Endothelial cell of umbilical vein (primary cell): ENCODE data around the gene PSTPIP1. TPM values are rescaled to one million over a fixed set of nuclear protein-coding genes. Genes with fewer than 3 reads are reported as not detected.

Source experiments
- BruUV-seq: library from RNA; stranded (reverse); fragments of 400-500 nt; replicated peaks from 2 replicates; lab custom pipeline; 2021; lab: Mats Ljungman, UMichigan
- CTCF ChIA-PET: fragments of 300-600, 350-600 bp; sonication (Branson Sonifier 250); formaldehyde crosslinking; loops from one replicate; lab custom pipeline; 2021; ENCODE audit warnings: antibody characterized with exemption, inconsistent platforms; lab: Charles Lee
- POLR2A ChIA-PET: fragments of 300-600, 350-600 bp; sonication (Branson Sonifier 250); formaldehyde crosslinking; loops from one replicate; lab custom pipeline; 2021; ENCODE audit warnings: antibody characterized with exemption, inconsistent platforms; lab: Charles Lee
- DNase-seq: peaks from one replicate; pipeline ENCODE4 v3.0.0-alpha.2; 2011; ENCODE audit warnings: low read depth, low spot score
- FAIRE-seq: peaks from 2 replicates; lab custom pipeline; 2011; peaks lifted over from hg19 to GRCh38; lab: Jason Lieb, UNC
- H2AFZ ChIP-seq: 2 replicates; pipeline ENCODE4 v1.6.0; 2012; ENCODE audit warnings: low read depth, low read length, control low read depth, inconsistent platforms
- H3K27ac ChIP-seq: 2 replicates; pipeline ENCODE4 v1.5.1; 2011; ENCODE audit warnings: low read depth, mild to moderate bottlenecking, control low read depth, low read length, moderate library complexity; ENCODE audit not compliant: insufficient read depth
- H3K27me3 ChIP-seq, 2 experiments: 2 replicates each; pipeline versions ENCODE4 v1.6.0 to v1.6.1; 2011; ENCODE audit warnings: low read length in 2 of 2, mixed read lengths in 1 of 2; ENCODE audit not compliant: control insufficient read depth in 2 of 2, insufficient read depth in 2 of 2
- H3K36me3 ChIP-seq, 2 experiments: 2 replicates in 1 of 2; 3 replicates in 1 of 2; pipeline ENCODE4 v1.5.1; 2011; ENCODE audit warnings: low read length in 2 of 2, mild to moderate bottlenecking in 1 of 2, moderate library complexity in 1 of 2; ENCODE audit not compliant: control insufficient read depth in 2 of 2, insufficient read depth in 2 of 2; ENCODE audit errors: extremely low read depth in 1 of 2
- H3K4me1 ChIP-seq: 3 replicates; pipeline ENCODE4 v1.5.1; 2011; ENCODE audit warnings: mild to moderate bottlenecking, low read length; ENCODE audit not compliant: control insufficient read depth, insufficient read depth; ENCODE audit errors: extremely low read depth
- H3K4me2 ChIP-seq: 2 replicates; pipeline ENCODE4 v1.6.1; 2011; ENCODE audit warnings: low read length, control low read depth, mixed read lengths; ENCODE audit not compliant: insufficient read depth
- H3K4me3 ChIP-seq, 3 experiments: fragments of 200-600 bp in 1 of 3; sonication (generic), shearing (Covaris generic) in 1 of 3; replicated peaks in 1 of 3; 2 replicates each; pipeline ENCODE4 v1.5.1; 2011 to 2016; ENCODE audit warnings: control low read depth in 3 of 3, low read length in 3 of 3, mild to moderate bottlenecking in 2 of 3, inconsistent platforms in 1 of 3, low read depth in 1 of 3, moderate library complexity in 1 of 3; ENCODE audit not compliant: insufficient read depth in 1 of 3
- H3K79me2 ChIP-seq: 2 replicates; pipeline ENCODE4 v1.6.0; 2012; ENCODE audit warnings: low read length, inconsistent platforms; ENCODE audit not compliant: control insufficient read depth, insufficient read depth
- H3K9ac ChIP-seq: replicated peaks from 2 replicates; pipeline ENCODE3; 2011; ENCODE audit warnings: low read length, control low read depth; ENCODE audit not compliant: insufficient read depth; ENCODE audit errors: extremely low read depth
- H3K9me1 ChIP-seq: replicated peaks from 3 replicates; pipeline ENCODE4 v1.6.0; 2011; ENCODE audit warnings: mild to moderate bottlenecking, low read length; ENCODE audit not compliant: control insufficient read depth, insufficient read depth; ENCODE audit errors: extremely low read depth
- H3K9me3 ChIP-seq: replicated peaks from 2 replicates; pipeline ENCODE4 v1.5.1; 2012; ENCODE audit warnings: low read length, inconsistent platforms; ENCODE audit not compliant: control insufficient read depth, insufficient read depth
- H4K20me1 ChIP-seq: replicated peaks from 2 replicates; pipeline ENCODE3; 2011; ENCODE audit warnings: mild to moderate bottlenecking, low read length; ENCODE audit not compliant: control insufficient read depth, insufficient read depth; ENCODE audit errors: extremely low read depth
- CTCF ChIP-seq, 2 donors: IDR thresholded peaks; 1 replicate in 1 of 2; 2 replicates in 1 of 2; pipeline ENCODE4 v1.5.1; 2011; ENCODE audit warnings: low read length in 2 of 2, mild to moderate bottlenecking in 2 of 2, moderate library complexity in 2 of 2, control low read depth in 1 of 2, inconsistent platforms in 1 of 2, low read depth in 1 of 2; ENCODE audit not compliant: insufficient read depth in 1 of 2; ENCODE audit errors: extremely low read depth in 1 of 2
- EZH2 ChIP-seq: IDR thresholded peaks from 2 replicates; pipeline ENCODE4 v1.6.1; 2012; ENCODE audit warnings: borderline replicate concordance, low read depth, mild to moderate bottlenecking, moderate library complexity, low read length, inconsistent platforms; ENCODE audit not compliant: severe bottlenecking
- FOS ChIP-seq: IDR thresholded peaks from 2 replicates; pipeline ENCODE4 v1.6.1; 2011; ENCODE audit warnings: mild to moderate bottlenecking, low read length, moderate library complexity, borderline replicate concordance; ENCODE audit not compliant: insufficient read depth
- GATA2 ChIP-seq: IDR thresholded peaks from 2 replicates; pipeline ENCODE4 v1.7.0; 2011; ENCODE audit warnings: low read depth, mild to moderate bottlenecking, moderate library complexity, mixed read lengths, low read length; ENCODE audit not compliant: insufficient read length, insufficient read depth
- JUN ChIP-seq: IDR thresholded peaks from 2 replicates; pipeline ENCODE4 v1.6.1; 2011; ENCODE audit warnings: borderline replicate concordance, low read depth; ENCODE audit not compliant: insufficient read length, insufficient read depth
- MAX ChIP-seq: IDR thresholded peaks from 2 replicates; pipeline ENCODE4 v1.6.1; 2011; ENCODE audit not compliant: insufficient read depth, insufficient read length
- MYC ChIP-seq: IDR thresholded peaks from one replicate; pipeline ENCODE4 v1.6.1; 2011; ENCODE audit warnings: mild to moderate bottlenecking, low read depth, low read length
- POLR2A ChIP-seq: IDR thresholded peaks from 2 replicates; pipeline ENCODE4 v1.6.1; 2012; ENCODE audit warnings: low read depth, mild to moderate bottlenecking, control low read depth, low read length
- POLR2AphosphoS5 ChIP-seq: IDR thresholded peaks from 2 replicates; pipeline ENCODE4 v1.6.1; 2012; ENCODE audit warnings: low read depth, mild to moderate bottlenecking, control low read depth, low read length, moderate library complexity; ENCODE audit not compliant: insufficient read depth
- dilution Hi-C: fragments of 300-500 bp; cut with MboI; formaldehyde crosslinking; loops from one replicate; pipeline ENCODE4 v1.15.0; 2019; ENCODE audit warnings: low sequenced_read_pairs; ENCODE audit not compliant: extremely low pct_ligation_motif_present
- intact Hi-C: fragments of 100-400 bp; cut with micrococcal nuclease; formaldehyde crosslinking; loops from one replicate; pipeline ENCODE4 v1.10.0; 2022
- polyA plus RNA-seq, 4 experiments: library from polyadenylated mRNA; depleted of rRNA in 3 of 4; stranded (reverse) in 3 of 4; unstranded in 1 of 4; fragments of >200 nt; gene quantifications; 2 replicates each; pipeline versions ENCODE4 v1.2.1 to v1.2.3, GENCODE V29; 2011 to 2012; ENCODE audit warnings: missing spikeins in 1 of 4
- total RNA-seq: library from RNA; stranded (reverse); gene quantifications from 2 replicates; pipeline ENCODE4 v1.2.3, GENCODE V29; 2021

The PSTPIP1 gene
- total and polyA plus RNA-seq, 2 donors (not counting 3 experiments of a cell fraction or from before 2014, with no cell fraction given) = not detected

DNA sequence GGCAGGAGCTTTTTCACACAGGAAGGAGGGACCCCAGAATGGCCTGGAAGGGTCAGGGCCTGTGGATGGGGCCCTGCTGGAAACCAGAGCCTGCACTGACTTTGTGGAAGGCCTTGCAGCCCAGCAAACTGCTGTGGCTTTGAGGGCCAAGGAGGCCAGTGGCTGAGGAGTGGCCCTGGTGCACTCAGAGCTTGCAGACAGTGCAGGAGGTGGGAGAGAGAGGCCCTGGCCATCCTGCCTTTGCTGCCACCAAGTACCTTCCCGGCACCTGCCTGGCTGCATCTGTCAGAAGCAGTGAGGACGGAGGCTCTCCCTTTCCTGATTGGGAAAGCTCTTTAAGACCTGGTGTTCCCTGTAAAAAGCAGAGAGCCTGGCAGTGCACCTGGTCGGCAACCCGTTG lies 6.4 kb downstream of the PSTPIP1 start:
- Histone ChIP-seq H3K79me2 (no peaks in the 10 kb centered on the region), H3K27me3 (peaks cover under 1 to 1% of the 10 kb centered on the region in 2 experiments), H2AFZ (no peak overlapping the region), H4K20me1 (no peaks in the 10 kb centered on the region), H3K9me3 (no peaks in the 10 kb centered on the region), H3K4me2 (no peak overlapping the region), H3K27ac (no peak overlapping the region), H3K4me1 (peaks cover 6% of the 10 kb centered on the region), H3K36me3 (no peaks in the 10 kb centered on the region), H3K4me3 (no peak overlapping the region), H3K9ac (no peak overlapping the region), H3K9me1 (no peaks in the 10 kb centered on the region)
- CTCF ChIA-PET = interaction anchor here (1.3 kb wide), 1 partner anchor 33 kb away, joined by 3 read pairs; no protein-coding TSS in a partner anchor
- BruUV-seq = no TSS peak
- FAIRE-seq = no peak
- POLR2A ChIA-PET = no interaction called here
- TF ChIP-seq MAX (no peak), MYC (no peak)
- intact Hi-C loops = no loop called here
- DNase-seq = no peak
- dilution Hi-C loops = no loop called here

DNA sequence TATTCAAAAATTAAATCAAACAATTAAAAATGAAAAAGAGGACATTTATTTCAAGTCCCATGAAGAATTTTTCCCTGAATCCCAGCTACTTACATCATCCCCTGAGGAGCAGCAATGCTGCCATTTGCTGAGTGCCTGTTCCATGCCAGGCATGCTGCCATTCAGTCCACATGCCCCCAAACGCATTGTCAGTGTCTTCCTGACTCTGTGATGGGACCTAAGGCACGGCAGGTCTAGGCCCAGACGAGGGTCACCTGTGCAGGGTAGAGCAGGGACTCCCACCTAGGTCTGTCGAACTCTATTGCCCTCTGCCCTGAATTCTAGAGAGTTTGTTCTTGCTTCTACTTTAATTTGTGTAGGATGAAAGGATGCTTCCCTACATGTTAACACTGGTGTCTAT lies 7.0 kb downstream of the PSTPIP1 start:
- ChIA-PET CTCF (interaction anchor here (1.3 kb wide), 1 partner anchor 33 kb away, joined by 3 read pairs; no protein-coding TSS in a partner anchor), POLR2A (no interaction called here)
- no peak overlapping the region for H3K27ac ChIP-seq
- DNase-seq (no peak), FAIRE-seq (no peak)
- no peaks in the 10 kb centered on the region for H3K79me2 ChIP-seq
- dilution Hi-C loops = no loop called here
- BruUV-seq = no TSS peak
- H3K27me3 ChIP-seq = peaks cover 1 to 2% of the 10 kb centered on the region in 2 experiments
- intact Hi-C loops = no loop called here
- no peaks in the 10 kb centered on the region for H4K20me1 ChIP-seq
- no peaks in the 10 kb centered on the region for H3K4me1 ChIP-seq
- no peak overlapping the region for H2AFZ ChIP-seq
- H3K9me1 ChIP-seq = no peaks in the 10 kb centered on the region
- no peaks in the 10 kb centered on the region for H3K36me3 ChIP-seq
- H3K4me3 ChIP-seq = no peak overlapping the region
- H3K9me3 ChIP-seq = no peaks in the 10 kb centered on the region
- TF ChIP-seq EZH2 (no peak), POLR2AphosphoS5 (no peak), FOS (no peak), MYC (no peak), JUN (no peak), GATA2 (no peak), MAX (no peak), CTCF (IDR thresholded peaks at IDR 0.05; ENCODE audit: extremely low read depth in 1 of 2, insufficient read depth in 1 of 2, low read depth in 1 of 2, low read length in 2 of 2) (no peak), POLR2A (no peak)
- no peak overlapping the region for H3K4me2 ChIP-seq
- no peak overlapping the region for H3K9ac ChIP-seq
